Measurements from ENCODE around the gene FRG1. TPM values are rescaled to one million over a fixed set of nuclear protein-coding genes. Genes with fewer than 3 reads are reported as not detected.
"Not testable (repeated sequence)": the region's sequence is repeated elsewhere in the genome, so short reads cannot be mapped to it uniquely, and the experiment has no call there.

The FRG1 gene
- polyA plus RNA-seq, 1 donor from 2014 or later = 104 TPM

DNA sequence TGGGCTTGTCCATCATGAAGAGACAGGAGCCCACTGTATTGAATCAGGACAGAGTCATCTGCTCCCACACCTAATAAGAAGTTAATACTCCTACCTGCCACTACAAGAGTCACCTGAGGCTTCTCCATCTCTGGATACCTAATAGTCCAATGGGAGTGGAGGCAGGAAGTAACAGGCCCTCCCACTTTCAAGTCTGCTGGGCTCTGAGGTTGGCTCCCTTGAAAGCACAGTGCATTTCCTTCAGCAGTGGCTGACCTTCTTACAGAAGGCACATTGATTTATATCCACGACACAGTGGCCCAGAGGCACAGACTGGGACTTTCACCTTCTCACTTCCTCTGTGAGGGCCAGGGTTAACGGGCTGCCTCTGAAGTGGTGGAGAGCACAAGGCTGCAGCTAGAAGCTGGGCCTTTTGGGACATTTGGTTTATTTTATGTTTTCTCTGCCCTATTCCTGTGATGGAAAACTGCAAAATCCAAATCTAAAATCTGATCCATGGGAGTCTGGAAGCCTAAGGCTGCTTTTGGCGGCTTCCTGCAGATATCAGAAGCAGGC lies 48.3 kb downstream of the FRG1 start:
- no peaks in the 10 kb centered on the region for H3F3A ChIP-seq (ENCODE audit: insufficient read depth, low read length, poor library complexity, severe bottlenecking)
- no peaks in the 10 kb centered on the region for H4K20me1 ChIP-seq (ENCODE audit: insufficient read depth)
- no peaks in the 10 kb centered on the region for H3K36me3 ChIP-seq (ENCODE audit: insufficient read depth, low read length)
- H3K9me3 ChIP-seq (ENCODE audit: low read length) = no peaks in the 10 kb centered on the region
- no peaks in the 10 kb centered on the region for H3K27me3 ChIP-seq (ENCODE audit: insufficient read depth, low read depth, low read length)
- no peaks in the 10 kb centered on the region for H3K79me2 ChIP-seq (replicated peaks; ENCODE audit: insufficient read depth, low read length)
- no peak overlapping the region for H3K27ac ChIP-seq (ENCODE audit: low read length)
- H2AFZ ChIP-seq (ENCODE audit: low read depth, low read length) = no peak overlapping the region
- TF ChIP-seq EZH2 (IDR thresholded peaks at IDR 0.05; ENCODE audit: borderline replicate concordance, insufficient read depth, low read length, poor library complexity, severe bottlenecking) (no peak), EP300 (conservative IDR thresholded peaks at IDR 0.05; ENCODE audit: poor library complexity, severe bottlenecking) (no peak), POLR2AphosphoS5 (IDR thresholded peaks at IDR 0.05) (no peak), MXI1 (conservative IDR thresholded peaks at IDR 0.05; ENCODE audit: poor library complexity, severe bottlenecking) (no peak), TAF1 (IDR thresholded peaks at IDR 0.05; ENCODE audit: low read depth) (no peak), RAD21 (conservative IDR thresholded peaks at IDR 0.05) (no peak), SMC3 (conservative IDR thresholded peaks at IDR 0.05; ENCODE audit: poor library complexity) (no peak)
- TF ChIP-seq, protein P1, sequence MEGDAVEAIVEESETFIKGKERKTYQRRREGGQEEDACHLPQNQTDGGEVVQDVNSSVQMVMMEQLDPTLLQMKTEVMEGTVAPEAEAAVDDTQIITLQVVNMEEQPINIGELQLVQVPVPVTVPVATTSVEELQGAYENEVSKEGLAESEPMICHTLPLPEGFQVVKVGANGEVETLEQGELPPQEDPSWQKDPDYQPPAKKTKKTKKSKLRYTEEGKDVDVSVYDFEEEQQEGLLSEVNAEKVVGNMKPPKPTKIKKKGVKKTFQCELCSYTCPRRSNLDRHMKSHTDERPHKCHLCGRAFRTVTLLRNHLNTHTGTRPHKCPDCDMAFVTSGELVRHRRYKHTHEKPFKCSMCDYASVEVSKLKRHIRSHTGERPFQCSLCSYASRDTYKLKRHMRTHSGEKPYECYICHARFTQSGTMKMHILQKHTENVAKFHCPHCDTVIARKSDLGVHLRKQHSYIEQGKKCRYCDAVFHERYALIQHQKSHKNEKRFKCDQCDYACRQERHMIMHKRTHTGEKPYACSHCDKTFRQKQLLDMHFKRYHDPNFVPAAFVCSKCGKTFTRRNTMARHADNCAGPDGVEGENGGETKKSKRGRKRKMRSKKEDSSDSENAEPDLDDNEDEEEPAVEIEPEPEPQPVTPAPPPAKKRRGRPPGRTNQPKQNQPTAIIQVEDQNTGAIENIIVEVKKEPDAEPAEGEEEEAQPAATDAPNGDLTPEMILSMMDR (IDR thresholded peaks at IDR 0.05; ENCODE audit: poor library complexity, severe bottlenecking) = no peak
- TF ChIP-seq, protein P2, sequence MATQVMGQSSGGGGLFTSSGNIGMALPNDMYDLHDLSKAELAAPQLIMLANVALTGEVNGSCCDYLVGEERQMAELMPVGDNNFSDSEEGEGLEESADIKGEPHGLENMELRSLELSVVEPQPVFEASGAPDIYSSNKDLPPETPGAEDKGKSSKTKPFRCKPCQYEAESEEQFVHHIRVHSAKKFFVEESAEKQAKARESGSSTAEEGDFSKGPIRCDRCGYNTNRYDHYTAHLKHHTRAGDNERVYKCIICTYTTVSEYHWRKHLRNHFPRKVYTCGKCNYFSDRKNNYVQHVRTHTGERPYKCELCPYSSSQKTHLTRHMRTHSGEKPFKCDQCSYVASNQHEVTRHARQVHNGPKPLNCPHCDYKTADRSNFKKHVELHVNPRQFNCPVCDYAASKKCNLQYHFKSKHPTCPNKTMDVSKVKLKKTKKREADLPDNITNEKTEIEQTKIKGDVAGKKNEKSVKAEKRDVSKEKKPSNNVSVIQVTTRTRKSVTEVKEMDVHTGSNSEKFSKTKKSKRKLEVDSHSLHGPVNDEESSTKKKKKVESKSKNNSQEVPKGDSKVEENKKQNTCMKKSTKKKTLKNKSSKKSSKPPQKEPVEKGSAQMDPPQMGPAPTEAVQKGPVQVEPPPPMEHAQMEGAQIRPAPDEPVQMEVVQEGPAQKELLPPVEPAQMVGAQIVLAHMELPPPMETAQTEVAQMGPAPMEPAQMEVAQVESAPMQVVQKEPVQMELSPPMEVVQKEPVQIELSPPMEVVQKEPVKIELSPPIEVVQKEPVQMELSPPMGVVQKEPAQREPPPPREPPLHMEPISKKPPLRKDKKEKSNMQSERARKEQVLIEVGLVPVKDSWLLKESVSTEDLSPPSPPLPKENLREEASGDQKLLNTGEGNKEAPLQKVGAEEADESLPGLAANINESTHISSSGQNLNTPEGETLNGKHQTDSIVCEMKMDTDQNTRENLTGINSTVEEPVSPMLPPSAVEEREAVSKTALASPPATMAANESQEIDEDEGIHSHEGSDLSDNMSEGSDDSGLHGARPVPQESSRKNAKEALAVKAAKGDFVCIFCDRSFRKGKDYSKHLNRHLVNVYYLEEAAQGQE (IDR thresholded peaks at IDR 0.05; ENCODE audit: borderline replicate concordance) = no peak
- H3K9me2 ChIP-seq (ENCODE audit: insufficient read depth, low read length) = no peaks in the 10 kb centered on the region
- H3K4me3 ChIP-seq (ENCODE audit: low read length) = no peak overlapping the region
- H3K9ac ChIP-seq (ENCODE audit: low read length) = no peak overlapping the region
- H3K4me2 ChIP-seq (ENCODE audit: low read length) = no peak overlapping the region

DNA sequence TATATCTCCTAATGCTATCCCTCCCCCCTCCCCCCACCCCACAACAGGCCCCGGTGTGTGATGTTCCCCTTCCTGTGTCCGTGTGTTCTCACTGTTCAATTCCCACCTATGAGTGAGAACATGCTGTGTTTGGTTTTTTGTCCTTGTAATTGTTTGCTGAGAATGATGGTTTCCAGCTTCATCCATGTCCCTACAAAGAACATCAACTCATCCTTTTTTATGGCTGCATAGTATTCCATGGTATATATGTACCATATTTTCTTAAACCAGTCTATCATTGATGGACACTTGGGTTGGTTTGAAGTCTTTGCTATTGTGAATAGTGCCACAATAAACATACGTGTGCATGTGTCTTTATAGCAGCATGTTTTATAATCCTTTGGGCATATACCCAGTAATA lies 49.3 kb downstream of the FRG1 start:
- not testable (repeated sequence) for H3K9me2 ChIP-seq (ENCODE audit: insufficient read depth, low read length); H2AFZ ChIP-seq (ENCODE audit: low read depth, low read length); H3K36me3 ChIP-seq (ENCODE audit: insufficient read depth, low read length); H3K9me3 ChIP-seq (ENCODE audit: low read length); H3K79me2 ChIP-seq (replicated peaks; ENCODE audit: insufficient read depth, low read length); H3K4me3 ChIP-seq (ENCODE audit: low read length); H3K27ac ChIP-seq (ENCODE audit: low read length); H4K20me1 ChIP-seq (ENCODE audit: insufficient read depth); H3K4me2 ChIP-seq (ENCODE audit: low read length); H3K27me3 ChIP-seq (ENCODE audit: insufficient read depth, low read depth, low read length); H3F3A ChIP-seq (ENCODE audit: insufficient read depth, low read length, poor library complexity, severe bottlenecking); H3K9ac ChIP-seq (ENCODE audit: low read length)

Small RNA genes within 50 kb of the gene (small RNA-seq; reads per million reads assigned to genes)
- 0 reads per million in 3 experiments for gene MLLT10P2

Other genes with a start within 250 kb of the FRG1 start
- gene FRG2, start 86.4 kb downstream of the FRG1 start, polyA plus RNA-seq = not detected in 2 replicates
- gene DBET, start 123.6 kb downstream of the FRG1 start, polyA plus RNA-seq = not detected in 2 replicates
- gene DUX4, start 232.9 kb downstream of the FRG1 start, polyA plus RNA-seq = not detected in 2 replicates

Measured in neural cell (in vitro differentiated cells).